Measurements from ENCODE around the gene HM13. TPM values are rescaled to one million over a fixed set of nuclear protein-coding genes. Genes with fewer than 3 reads are reported as not detected.

The HM13 gene
- total and polyA plus RNA-seq, 9 of the 15 experiments (the other 6 are each of a cell fraction or from before 2014, with no cell fraction given): 7.7 to 136 (median 74.5) TPM

DNA sequence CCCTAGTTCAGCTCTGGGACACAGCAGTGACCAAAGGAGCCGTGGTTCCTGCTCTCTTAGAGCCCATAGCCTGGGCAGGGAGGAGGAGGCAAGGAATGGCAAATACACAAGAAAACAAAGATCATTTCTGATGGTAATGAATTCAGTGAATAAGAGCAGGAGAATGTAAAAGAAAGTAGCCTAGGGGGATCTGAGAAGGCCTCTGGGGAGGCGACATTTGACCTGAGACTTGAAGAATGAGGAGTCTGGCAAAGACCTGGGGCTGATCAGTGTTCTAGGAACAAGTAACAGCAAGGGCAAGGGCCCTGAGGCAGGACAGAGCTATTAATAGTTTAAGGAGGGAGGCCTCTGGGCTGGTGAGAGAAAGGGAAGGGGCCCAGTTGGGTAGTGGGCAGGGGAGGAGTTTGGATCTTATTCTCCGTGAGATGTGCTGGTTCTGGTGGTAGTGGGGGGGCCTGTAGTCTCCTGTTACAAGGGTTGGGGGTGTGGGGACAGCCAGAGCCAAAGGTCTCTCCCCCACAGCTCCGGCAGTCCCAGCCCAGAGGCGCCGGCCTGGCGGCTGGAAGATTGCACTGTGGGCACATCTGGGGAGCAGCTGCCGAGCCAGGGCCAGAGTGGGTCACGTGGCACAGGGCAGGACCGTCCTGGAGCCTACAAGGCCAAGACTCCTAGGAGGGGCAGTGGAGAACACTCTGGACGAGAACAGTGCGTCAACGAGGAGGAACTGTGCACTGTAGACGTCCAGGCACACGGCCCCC is 81.6 kb downstream of the HM13 start:
- Histone ChIP-seq H3K36me3 (ENCODE audit: control insufficient read depth, insufficient read depth, low read length) (no peaks in the 10 kb centered on the region), H3K4me3 (no peak overlapping the region), H3K4me2 (ENCODE audit: insufficient read depth, low read length) (no peak overlapping the region), H3K4me1 (replicated peaks in 1 of 2; ENCODE audit: control insufficient read depth in 2 of 2, insufficient read depth in 2 of 2, low read length in 2 of 2) (peaks cover 24 to 32% of the 10 kb centered on the region in 2 experiments), H3K27ac (ENCODE audit: extremely low read depth, low read depth, low read length) (peak overlapping the region; percentile 47), H3K9me3 (replicated peaks; ENCODE audit: control insufficient read depth, insufficient read depth, low read depth, low read length) (no peaks in the 10 kb centered on the region), H3K79me2 (ENCODE audit: control insufficient read depth, insufficient read depth, low read length) (no peaks in the 10 kb centered on the region; the same call in 2 of the 3 replicates), H2AFZ (ENCODE audit: low read depth, low read length) (peak overlapping the region; percentile 80), H3K27me3 (ENCODE audit: control insufficient read depth in 2 of 2, insufficient read depth in 2 of 2, low read length in 2 of 2) (no peaks in the 10 kb centered on the region), H4K20me1 (replicated peaks; ENCODE audit: control insufficient read depth, insufficient read depth, low read length) (no peaks in the 10 kb centered on the region), H3K9me1 (ENCODE audit: control insufficient read depth, insufficient read depth, low read length) (no peaks in the 10 kb centered on the region), H3K9ac (ENCODE audit: insufficient read depth in 1 of 2, low read depth in 2 of 2, low read length in 2 of 2) (peak overlapping the region; percentile 36 to 85; a peak in 3 of 4 replicates)
- FAIRE-seq (no peak), ATAC-seq (peak; percentile 65), DNase-seq (ENCODE audit: extremely low read depth in 1 of 4, low spot score in 3 of 4) (peak in 2 of 4 experiments; percentile 26 to 41)
- ChIA-PET POLR2A (interaction anchor here (0.9 to 2.4 kb wide), 3 partner anchors 10 to 22 kb away, joined by 4 to 17 read pairs (median 5); partner anchors contain the start of gene ID1), CTCF (ENCODE audit: low intra/inter-chr PET ratio) (interaction anchor here (0.5 kb wide), 1 partner anchor 113 kb away, joined by 3 read pairs; no protein-coding TSS in a partner anchor)
- no TSS peak for BruUV-seq (replicated peaks)
- intact Hi-C loops (cut with micrococcal nuclease): no loop called here
- 32% methylated on average over 15 of the region's 15 CpGs for WGBS (ENCODE audit: insufficient coverage, low coverage, missing lambda C conversion rate)
- in situ Hi-C loops (cut with MboI): loop anchor here (25.0 kb wide), 1 partner anchor 1041 kb away; no protein-coding TSS in a partner anchor
- TF ChIP-seq CBFA2T3 (IDR thresholded peaks at IDR 0.05) (peak; percentile 54), KDM2B (CRISPR knock-in tag; IDR thresholded peaks at IDR 0.05) (no peak), TRIM25 (IDR thresholded peaks at IDR 0.05; ENCODE audit: borderline replicate concordance) (no peak), DPF2 (IDR thresholded peaks at IDR 0.05) (0 out of 2 replicates have a peak, but pooled peaks have one; percentile 30), ZFP30 (CRISPR knock-in tag; IDR thresholded peaks at IDR 0.05; ENCODE audit: borderline replicate concordance) (no peak), CC2D1A (IDR thresholded peaks at IDR 0.05) (no peak), FOXK2 (conservative IDR thresholded peaks at IDR 0.05 in 1 of 2, IDR thresholded peaks at IDR 0.05 in 1 of 2; ENCODE audit: low read depth in 2 of 2) (0 out of 4 replicates have a peak, but pooled peaks of 1 of the 2 experiments have one; percentile 21), HNRNPL (IDR thresholded peaks at IDR 0.05; ENCODE audit: low read depth, low read length) (0 out of 2 replicates have a peak, but pooled peaks have one; percentile 45), FOXM1 (IDR thresholded peaks at IDR 0.05; ENCODE audit: low read depth) (0 out of 2 replicates have a peak, but pooled peaks have one; percentile 1), FOXM1 (CRISPR knock-in tag; IDR thresholded peaks at IDR 0.05; ENCODE audit: low read depth) (no peak), SMARCE1 (IDR thresholded peaks at IDR 0.05) (0 out of 2 replicates have a peak, but pooled peaks have one; percentile 22), BHLHE40 (IDR thresholded peaks at IDR 0.05; ENCODE audit: low read length) (peak; percentile 22), ADNP (tag; IDR thresholded peaks at IDR 0.05) (peak; percentile 56; the same call in 1 of the 2 replicates), PTBP1 (IDR thresholded peaks at IDR 0.05; ENCODE audit: low read depth, low read length) (peak; percentile 88; the same call in 1 of the 2 replicates), MEF2D (tag; conservative IDR thresholded peaks at IDR 0.05; ENCODE audit: low read depth) (peak; percentile 84), RBFOX2 (IDR thresholded peaks at IDR 0.05; ENCODE audit: low read depth, low read length) (0 out of 2 replicates have a peak, but pooled peaks have one; percentile 25)
- TF ChIP-seq, protein P1, sequence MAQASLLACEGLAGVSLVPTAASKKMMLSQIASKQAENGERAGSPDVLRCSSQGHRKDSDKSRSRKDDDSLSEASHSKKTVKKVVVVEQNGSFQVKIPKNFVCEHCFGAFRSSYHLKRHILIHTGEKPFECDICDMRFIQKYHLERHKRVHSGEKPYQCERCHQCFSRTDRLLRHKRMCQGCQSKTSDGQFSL (CRISPR knock-in tag; IDR thresholded peaks at IDR 0.05): no peak
- TF ChIP-seq, protein P1 (tag; IDR thresholded peaks at IDR 0.05): peak in 1 of 2 experiments; percentile 40; a peak in 1 of 4 replicates
- TF ChIP-seq, protein P2, sequence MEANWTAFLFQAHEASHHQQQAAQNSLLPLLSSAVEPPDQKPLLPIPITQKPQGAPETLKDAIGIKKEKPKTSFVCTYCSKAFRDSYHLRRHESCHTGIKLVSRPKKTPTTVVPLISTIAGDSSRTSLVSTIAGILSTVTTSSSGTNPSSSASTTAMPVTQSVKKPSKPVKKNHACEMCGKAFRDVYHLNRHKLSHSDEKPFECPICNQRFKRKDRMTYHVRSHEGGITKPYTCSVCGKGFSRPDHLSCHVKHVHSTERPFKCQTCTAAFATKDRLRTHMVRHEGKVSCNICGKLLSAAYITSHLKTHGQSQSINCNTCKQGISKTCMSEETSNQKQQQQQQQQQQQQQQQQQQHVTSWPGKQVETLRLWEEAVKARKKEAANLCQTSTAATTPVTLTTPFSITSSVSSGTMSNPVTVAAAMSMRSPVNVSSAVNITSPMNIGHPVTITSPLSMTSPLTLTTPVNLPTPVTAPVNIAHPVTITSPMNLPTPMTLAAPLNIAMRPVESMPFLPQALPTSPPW (CRISPR knock-in tag; IDR thresholded peaks at IDR 0.05): peak; percentile 37
